Stimulated activated CD4-positive, alpha-beta T cell treated with anti-CD3 and anti-CD28 coated beads, Interleukin-15, amount 100 ng/mL, for 24 hours (primary cell): ENCODE measurements around the gene PNO1.

Experiments
- DNase-seq: peaks from one replicate; pipeline ENCODE4 v3.0.0-alpha.2; 2020

Gene PNO1

GRCh38 chr2:68196120-68196716, 38.5 kb downstream of the PNO1 start:
- DNase-seq = peak; percentile 37

GRCh38 chr2:68200157-68200787, 42.6 kb downstream of the PNO1 start:
- no peak for DNase-seq

- DNase-seq = no peak
Measured at GRCh38 chr2:68203587-68203986, 45.9 kb downstream of the PNO1 start.

- DNase-seq = no peak
Measured at GRCh38 chr2:68206793-68207192, 49.1 kb downstream of the PNO1 start.

GRCh38 chr2:68214381-68214780, 56.7 kb downstream of the PNO1 start:
- no peak for DNase-seq

GRCh38 chr2:68216454-68217310, 59.0 kb downstream of the PNO1 start:
- DNase-seq = no peak

GRCh38 chr2:68217729-68218128, 60.0 kb downstream of the PNO1 start:
- no peak for DNase-seq

- DNase-seq = no peak
Measured at GRCh38 chr2:68218343-68218901, 60.7 kb downstream of the PNO1 start.

- DNase-seq = no peak
Measured at GRCh38 chr2:68222287-68222686, 64.6 kb downstream of the PNO1 start.

- no peak for DNase-seq
Measured at GRCh38 chr2:68223419-68223818, 65.7 kb downstream of the PNO1 start.

- DNase-seq = peak; percentile 14
Measured at GRCh38 chr2:68225119-68225632, 67.5 kb downstream of the PNO1 start.
